Progenitor cell of endocrine pancreas (in vitro differentiated cells): ENCODE results near the gene RASEF. TPM values are rescaled to one million over a fixed set of nuclear protein-coding genes. Genes with fewer than 3 reads are reported as not detected.

Source experiments
- DNase-seq: peaks from one replicate; pipeline ENCODE4 v3.0.0; 2021; ENCODE audit warnings: low spot score; ENCODE audit not compliant: unreplicated experiment
- H3K27ac Mint-ChIP-seq: 2 replicates; pipeline ENCODE4 v1.8.0; 2021; ENCODE audit warnings: mild to moderate bottlenecking, moderate library complexity, mixed read lengths
- H3K27me3 Mint-ChIP-seq: 2 replicates; pipeline ENCODE4 v1.8.0; 2021; ENCODE audit warnings: mixed read lengths
- H3K36me3 Mint-ChIP-seq: 2 replicates; pipeline ENCODE4 v1.8.0; 2022; ENCODE audit warnings: mixed read lengths; ENCODE audit not compliant: insufficient read depth
- H3K4me1 Mint-ChIP-seq: 2 replicates; pipeline ENCODE4 v1.8.0; 2021; ENCODE audit warnings: low read depth, mixed read lengths
- H3K4me3 Mint-ChIP-seq: 2 replicates; pipeline ENCODE4 v1.8.0; 2021; ENCODE audit warnings: low read depth, mild to moderate bottlenecking, moderate library complexity, mixed read lengths
- H3K9me3 Mint-ChIP-seq: 2 replicates; pipeline ENCODE4 v1.8.0; 2021; ENCODE audit warnings: low read depth, mixed read lengths
- total RNA-seq: library from RNA; stranded (reverse); gene quantifications from 2 replicates; pipeline ENCODE4 v1.2.1, GENCODE V29; 2021
- TF ChIP-seq, protein P1 (sequence below): fragments of 200-600 bp; sonication (generic); IDR thresholded peaks from one replicate; pipeline ENCODE4 v1.5.0; 2021; ENCODE audit warnings: antibody characterized with exemption, mild to moderate bottlenecking; ENCODE audit not compliant: unreplicated experiment

Gene RASEF
- total RNA-seq, 1 donor from 2014 or later: 13.1 TPM

GRCh38 chr9:83015897-83016296 is 47.0 kb downstream of the RASEF start:
- Mint-ChIP-seq H3K27ac (no peak overlapping the region), H3K27me3 (no peaks in the 10 kb centered on the region), H3K4me1 (peaks cover 2% of the 10 kb centered on the region), H3K9me3 (peaks cover 14% of the 10 kb centered on the region), H3K36me3 (peaks cover 27% of the 10 kb centered on the region), H3K4me3 (no peak overlapping the region)
- TF ChIP-seq, protein P1, sequence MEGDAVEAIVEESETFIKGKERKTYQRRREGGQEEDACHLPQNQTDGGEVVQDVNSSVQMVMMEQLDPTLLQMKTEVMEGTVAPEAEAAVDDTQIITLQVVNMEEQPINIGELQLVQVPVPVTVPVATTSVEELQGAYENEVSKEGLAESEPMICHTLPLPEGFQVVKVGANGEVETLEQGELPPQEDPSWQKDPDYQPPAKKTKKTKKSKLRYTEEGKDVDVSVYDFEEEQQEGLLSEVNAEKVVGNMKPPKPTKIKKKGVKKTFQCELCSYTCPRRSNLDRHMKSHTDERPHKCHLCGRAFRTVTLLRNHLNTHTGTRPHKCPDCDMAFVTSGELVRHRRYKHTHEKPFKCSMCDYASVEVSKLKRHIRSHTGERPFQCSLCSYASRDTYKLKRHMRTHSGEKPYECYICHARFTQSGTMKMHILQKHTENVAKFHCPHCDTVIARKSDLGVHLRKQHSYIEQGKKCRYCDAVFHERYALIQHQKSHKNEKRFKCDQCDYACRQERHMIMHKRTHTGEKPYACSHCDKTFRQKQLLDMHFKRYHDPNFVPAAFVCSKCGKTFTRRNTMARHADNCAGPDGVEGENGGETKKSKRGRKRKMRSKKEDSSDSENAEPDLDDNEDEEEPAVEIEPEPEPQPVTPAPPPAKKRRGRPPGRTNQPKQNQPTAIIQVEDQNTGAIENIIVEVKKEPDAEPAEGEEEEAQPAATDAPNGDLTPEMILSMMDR: no peak
- DNase-seq: no peak

- Mint-ChIP-seq H3K4me1 (peaks cover 4% of the 10 kb centered on the region), H3K4me3 (no peak overlapping the region), H3K36me3 (peaks cover 18% of the 10 kb centered on the region), H3K27ac (no peak overlapping the region), H3K9me3 (peaks cover 10% of the 10 kb centered on the region), H3K27me3 (no peaks in the 10 kb centered on the region)
- DNase-seq: no peak
- TF ChIP-seq, protein P1: no peak
Measured at GRCh38 chr9:83013867-83014605, 48.9 kb downstream of the RASEF start.

GRCh38 chr9:83012922-83013838 is 49.8 kb downstream of the RASEF start:
- Mint-ChIP-seq H3K9me3 (peaks cover 4% of the 10 kb centered on the region), H3K4me1 (peaks cover 4% of the 10 kb centered on the region), H3K36me3 (peaks cover 16% of the 10 kb centered on the region), H3K27me3 (no peaks in the 10 kb centered on the region), H3K4me3 (no peak overlapping the region), H3K27ac (no peak overlapping the region)
- TF ChIP-seq, protein P1: no peak
- no peak for DNase-seq

DNA sequence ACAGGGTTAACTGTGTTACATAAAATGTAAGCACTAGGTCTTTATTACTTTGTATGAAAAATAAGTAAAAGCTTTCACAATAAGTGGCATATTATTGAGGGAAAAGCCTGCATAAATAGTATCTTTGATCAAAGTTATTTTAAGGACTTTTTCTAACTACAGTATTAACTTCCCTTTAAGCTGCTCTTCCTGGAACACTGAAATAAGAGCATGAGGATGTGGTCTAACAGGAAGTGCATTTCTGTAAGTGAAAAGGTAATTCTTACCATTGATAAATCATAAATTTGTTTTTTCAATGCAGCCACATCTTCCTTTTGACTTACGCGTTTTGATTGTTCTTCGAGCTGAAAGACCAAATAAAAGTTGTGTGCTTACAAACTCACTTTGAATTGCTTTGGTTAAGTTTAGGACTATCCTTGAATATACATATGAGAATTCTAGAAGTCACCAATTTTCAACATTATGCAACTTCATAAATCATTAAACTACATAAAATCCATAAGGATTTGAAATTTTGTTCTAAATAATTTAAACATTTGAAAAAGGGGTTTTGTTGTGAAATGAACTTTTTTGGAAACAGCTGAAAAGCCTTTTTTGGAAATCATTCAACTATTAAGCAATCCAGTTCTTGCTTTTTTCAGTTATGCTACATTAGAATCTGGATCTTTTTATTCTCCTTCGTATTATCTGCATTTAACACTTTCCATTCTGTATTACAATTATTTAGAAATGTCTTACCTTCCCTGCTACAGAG is 50.6 kb downstream of the RASEF start:
- H3K27ac Mint-ChIP-seq: no peak overlapping the region

More for the DNA sequence above, 50.6 kb downstream of the RASEF start:
- Mint-ChIP-seq H3K4me1 (peaks cover 4% of the 10 kb centered on the region), H3K36me3 (peaks cover 16% of the 10 kb centered on the region), H3K9me3 (no peaks in the 10 kb centered on the region), H3K4me3 (no peak overlapping the region), H3K27me3 (peaks cover 6% of the 10 kb centered on the region)
- DNase-seq: no peak
- TF ChIP-seq, protein P1: no peak
